ENCODE measurements around the gene PADI4.

GRCh38 chr1:17359031-17359430 lies 51.0 kb downstream of the PADI4 start:
- TF ChIP-seq CTCF (conservative IDR thresholded peaks at IDR 0.05 in 1 of 2, IDR thresholded peaks at IDR 0.05 in 1 of 2; ENCODE audit: extremely low read depth in 1 of 2, insufficient read depth in 1 of 2, low read depth in 1 of 2, low read length in 2 of 2) (no peak), EZH2 (IDR thresholded peaks at IDR 0.05; ENCODE audit: borderline replicate concordance, low read length) (no peak)

Data from mammary epithelial cell (primary cell).